ENCODE results near the gene ACVRL1.

The ACVRL1 gene

GRCh38 chr12:51900323-51900889 is 6.9 kb upstream of the ACVRL1 start:
- DNase-seq = no peak

- DNase-seq = no peak
Observed at GRCh38 chr12:51901121-51901817, 6.0 kb upstream of the ACVRL1 start.

GRCh38 chr12:51901881-51902280 is 5.4 kb upstream of the ACVRL1 start:
- no peak for DNase-seq

- DNase-seq = no peak
Observed at GRCh38 chr12:51904951-51905470, 2.3 kb upstream of the ACVRL1 start.

- DNase-seq = no peak
Observed at GRCh38 chr12:51905471-51906429, 1.6 kb upstream of the ACVRL1 start.

GRCh38 chr12:51906430-51907082 is 748 bp upstream of the ACVRL1 start:
- no peak for DNase-seq

- DNase-seq = no peak
Observed at GRCh38 chr12:51907856-51908425, 637 bp downstream of the ACVRL1 start.

GRCh38 chr12:51908876-51909592 is 1.7 kb downstream of the ACVRL1 start:
- DNase-seq = no peak

- DNase-seq = no peak
Observed at GRCh38 chr12:51910168-51910567, 2.9 kb downstream of the ACVRL1 start.

- no peak for DNase-seq
Observed at GRCh38 chr12:51910691-51911090, 3.4 kb downstream of the ACVRL1 start.

GRCh38 chr12:51911307-51911706 is 4.0 kb downstream of the ACVRL1 start:
- no peak for DNase-seq

- DNase-seq = no peak
Observed at GRCh38 chr12:51911788-51912711, 4.7 kb downstream of the ACVRL1 start.

GRCh38 chr12:51913071-51914033 is 6.0 kb downstream of the ACVRL1 start:
- DNase-seq = no peak

GRCh38 chr12:51914034-51914923 is 7.0 kb downstream of the ACVRL1 start:
- no peak for DNase-seq

GRCh38 chr12:51915003-51915625 is 7.8 kb downstream of the ACVRL1 start:
- no peak for DNase-seq

GRCh38 chr12:51915951-51916350 is 8.6 kb downstream of the ACVRL1 start:
- no peak for DNase-seq

GRCh38 chr12:51917041-51917590 is 9.8 kb downstream of the ACVRL1 start:
- no peak for DNase-seq
